K562 (cell line): ENCODE measurements around the gene TSPAN3. TPM values are rescaled to one million over a fixed set of nuclear protein-coding genes. Genes with fewer than 3 reads are reported as not detected.
A peak's percentile ranks its signal among the peaks of the same experiment; 100 is the strongest.

Source experiments
- ATAC-seq: fragments of 200-7000 bp; cut with Tn5 transposase; 3 replicates; pipeline ENCODE4 v1.9.1; 2020; ENCODE audit warnings: moderate library complexity
- BruUV-seq: library from RNA; stranded (reverse); fragments of 400-500 nt; replicated peaks from 2 replicates; lab custom pipeline; 2021; lab: Mats Ljungman, UMichigan
- CTCF ChIA-PET: fragments of 300-600 bp; formaldehyde crosslinking; extraction: SDS; loops from one replicate; lab custom pipeline; 2021; ENCODE audit warnings: low intra/inter-chr PET ratio; lab: Yijun Ruan, JAX
- POLR2A ChIA-PET: fragments of 300-600, 350-650 bp; sonication (Branson Sonifier 250); formaldehyde crosslinking; extraction: SDS; loops from one replicate; lab custom pipeline; 2021; ENCODE audit warnings: antibody characterized with exemption, inconsistent platforms; lab: Yijun Ruan, JAX
- DNase-seq, 4 experiments: peaks; one replicate each; pipeline versions ENCODE4 v3.0.0 to v3.0.0-alpha.2; 2011 to 2018; ENCODE audit warnings: low spot score in 3 of 4, mixed read lengths in 3 of 4; ENCODE audit errors: extremely low read depth in 1 of 4
- FAIRE-seq: peaks from 2 replicates; lab custom pipeline; 2011; peaks lifted over from hg19 to GRCh38; lab: Jason Lieb, UNC
- H2AFZ ChIP-seq: 2 replicates; pipeline ENCODE4 v1.6.0; 2011; ENCODE audit warnings: low read depth, low read length, control low read depth, inconsistent platforms
- H3K27ac ChIP-seq: fragments of 200-600 bp; 3 replicates; pipeline ENCODE4 v1.8.0; 2011; ENCODE audit warnings: low read depth, mild to moderate bottlenecking, control low read depth, inconsistent platforms, low read length, moderate library complexity, mixed read lengths; ENCODE audit errors: extremely low read depth
- H3K27me3 ChIP-seq, 2 experiments: fragments of 300-600 bp in 1 of 2; 2 replicates in 1 of 2; 3 replicates in 1 of 2; pipeline versions ENCODE4 v1.6.0 to v1.8.0; 2011; ENCODE audit warnings: inconsistent platforms in 2 of 2, low read length in 2 of 2, mild to moderate bottlenecking in 1 of 2, mixed read lengths in 1 of 2, moderate library complexity in 1 of 2; ENCODE audit not compliant: control insufficient read depth in 2 of 2, insufficient read depth in 2 of 2
- H3K36me3 ChIP-seq: fragments of 300-600 bp; 3 replicates; pipeline ENCODE4 v1.8.0; 2011; ENCODE audit warnings: mild to moderate bottlenecking, low read length, inconsistent platforms; ENCODE audit not compliant: control insufficient read depth, insufficient read depth
- H3K4me1 ChIP-seq, 2 experiments: fragments of 200-600 bp in 1 of 2; replicated peaks in 1 of 2; 2 replicates in 1 of 2; 3 replicates in 1 of 2; pipeline versions ENCODE4 v1.5.1 to v1.8.0; 2011; ENCODE audit warnings: inconsistent platforms in 2 of 2, low read length in 2 of 2, mild to moderate bottlenecking in 1 of 2, mixed read lengths in 1 of 2, moderate library complexity in 1 of 2; ENCODE audit not compliant: control insufficient read depth in 2 of 2, insufficient read depth in 2 of 2
- H3K4me2 ChIP-seq: 2 replicates; pipeline ENCODE4 v1.6.1; 2011; ENCODE audit warnings: low read length, control low read depth, inconsistent platforms, mixed read lengths; ENCODE audit not compliant: insufficient read depth
- H3K4me3 ChIP-seq: fragments of 200-600 bp; sonication (generic), shearing (Covaris generic); 2 replicates; pipeline ENCODE4 v1.5.1; 2016; ENCODE audit warnings: control low read depth, inconsistent platforms
- H3K79me2 ChIP-seq: fragments of 200-600 bp; 3 replicates; pipeline ENCODE4 v1.8.0; 2011; ENCODE audit warnings: low read length, inconsistent platforms; ENCODE audit not compliant: control insufficient read depth, insufficient read depth
- H3K9ac ChIP-seq, 2 experiments: 2 replicates each; pipeline versions ENCODE4 v1.6.0 to v1.6.1; 2011; ENCODE audit warnings: low read depth in 2 of 2, low read length in 2 of 2, control low read depth in 1 of 2, inconsistent platforms in 1 of 2, mild to moderate bottlenecking in 1 of 2, mixed read lengths in 1 of 2; ENCODE audit not compliant: insufficient read depth in 1 of 2
- H3K9me1 ChIP-seq: one replicate; pipeline ENCODE4 v1.6.0; 2011; ENCODE audit warnings: inconsistent platforms, mild to moderate bottlenecking, low read length, moderate library complexity; ENCODE audit not compliant: control insufficient read depth, insufficient read depth
- H3K9me3 ChIP-seq: replicated peaks from 2 replicates; pipeline ENCODE4 v1.5.1; 2011; ENCODE audit warnings: low read depth, low read length, inconsistent platforms; ENCODE audit not compliant: control insufficient read depth, insufficient read depth
- H4K20me1 ChIP-seq: replicated peaks from 2 replicates; pipeline ENCODE4 v1.6.1; 2011; ENCODE audit warnings: low read length, inconsistent platforms, mixed read lengths; ENCODE audit not compliant: control insufficient read depth, insufficient read depth
- ATF7 ChIP-seq: fragments of 450-650 bp; IDR thresholded peaks from 2 replicates; pipeline ENCODE4 v1.7.1; 2014; ENCODE audit warnings: mild to moderate bottlenecking, moderate library complexity
- BCL6 ChIP-seq: fragments of 250-450 bp; sonication (Bioruptor Pico); IDR thresholded peaks from 2 replicates; pipeline ENCODE4 v1.4.0; 2020
- NRF1 ChIP-seq, 2 experiments: fragments of 450-650 bp; IDR thresholded peaks in 1 of 2; conservative IDR thresholded peaks in 1 of 2; 2 replicates each; pipeline ENCODE4 v1.6.1; 2014; ENCODE audit warnings: mild to moderate bottlenecking in 2 of 2
- OTX1 ChIP-seq: fragments of 450-650 bp; formaldehyde crosslinking; IDR thresholded peaks from 2 replicates; pipeline ENCODE4 v1.4.0; 2022; ENCODE audit warnings: mild to moderate bottlenecking
- POLR2G ChIP-seq: fragments of 200-400 bp; formaldehyde crosslinking; IDR thresholded peaks from 2 replicates; pipeline ENCODE4 v1.6.1; 2017; ENCODE audit warnings: low read depth, mild to moderate bottlenecking, antibody characterized with exemption, low read length, moderate library complexity
- RAD21 ChIP-seq, 2 experiments: fragments of 250-450 bp in 1 of 2; fragments of 450-650 bp in 1 of 2; sonication (Bioruptor Pico) in 1 of 2; formaldehyde crosslinking in 1 of 2; IDR thresholded peaks in 1 of 2; conservative IDR thresholded peaks in 1 of 2; 2 replicates each; pipeline versions ENCODE4 v1.4.0 to v1.8.0; 2020 to 2022; ENCODE audit warnings: mild to moderate bottlenecking in 2 of 2, moderate library complexity in 1 of 2
- RCOR1 ChIP-seq, 2 experiments: IDR thresholded peaks; 2 replicates each; pipeline ENCODE4 v1.6.1; 2012; ENCODE audit warnings: low read depth in 2 of 2, low read length in 2 of 2, borderline replicate concordance in 1 of 2, improper control_type of control experiment in 1 of 2
- U2AF1 ChIP-seq: fragments of 200-400 bp; formaldehyde crosslinking; optimal IDR thresholded peaks from 2 replicates; pipeline ENCODE3; 2017; ENCODE audit warnings: mild to moderate bottlenecking, low read depth, low read length, moderate library complexity
- ZBTB17 ChIP-seq: fragments of 450-650 bp; formaldehyde crosslinking; IDR thresholded peaks from 2 replicates; pipeline ENCODE4 v1.4.0; 2020; ENCODE audit warnings: mild to moderate bottlenecking
- ZNF445 ChIP-seq: fragments of 250-450 bp; sonication (Bioruptor Pico); IDR thresholded peaks from 2 replicates; pipeline ENCODE4 v1.4.0; 2020; ENCODE audit warnings: low read depth, mild to moderate bottlenecking, moderate library complexity
- WGBS: fragments of 100-300 bp; shearing (Covaris generic); methylation state at CpG from one replicate; pipeline ENCODE4 v1.1.6; 2016; ENCODE audit warnings: low coverage, mixed read lengths; ENCODE audit not compliant: insufficient coverage; ENCODE audit errors: missing lambda C conversion rate; 5-methylcytosine and 5-hydroxymethylcytosine counted together
- in situ Hi-C: fragments of 300-500 bp; cut with MboI; formaldehyde crosslinking; loops from 4 replicates; pipeline ENCODE4 v1.15.0; 2018; ENCODE audit warnings: inconsistent platforms, mixed read lengths
- intact Hi-C: fragments of 100-400 bp; cut with micrococcal nuclease; formaldehyde crosslinking; loops from 2 replicates; pipeline ENCODE4 v1.14.2; 2022
- polyA plus RNA-seq, 8 experiments: library from polyadenylated mRNA; depleted of rRNA in 4 of 8; stranded (reverse) in 5 of 8; unstranded in 3 of 8; fragments of >200 nt; fragmentation: Nextera tagmentation in 2 of 8; fragmentation: Illumina TruSeq in 1 of 8; extraction: Ambion mirVana in 2 of 8; extraction: Trizol in 1 of 8; gene quantifications; 2 replicates each; pipeline versions ENCODE4 v1.2.1 to v1.2.3, GENCODE V29; 2011 to 2014; ENCODE audit warnings: inconsistent platforms in 1 of 8, missing spikeins in 1 of 8
- total RNA-seq, 7 experiments: library from RNA; depleted of rRNA in 6 of 7; stranded (reverse); fragments of >200 nt in 6 of 7; fragmentation: Illumina TruSeq in 2 of 7; extraction: Trizol in 2 of 7; gene quantifications; 2 replicates each; pipeline versions ENCODE4 v1.2.1 to v1.2.3, GENCODE V29; 2011 to 2021; ENCODE audit warnings: low replicate concordance in 1 of 7
- TF ChIP-seq, protein P1 (sequence below): fragments of 250-450 bp; sonication (Bioruptor Pico); IDR thresholded peaks from 2 replicates; pipeline ENCODE4 v1.5.0; 2021; ENCODE audit warnings: mild to moderate bottlenecking, moderate library complexity
- TF ChIP-seq, protein P2 (sequence below): fragments of 250-450 bp; sonication (Bioruptor Pico); IDR thresholded peaks from 2 replicates; pipeline ENCODE4 v1.4.0; 2020; ENCODE audit warnings: mild to moderate bottlenecking, moderate library complexity
- TF ChIP-seq, protein P3 (sequence below): fragments of 450-650 bp; formaldehyde crosslinking; IDR thresholded peaks from 2 replicates; pipeline ENCODE4 v1.4.0; 2020; ENCODE audit warnings: mild to moderate bottlenecking
- TF ChIP-seq, protein P4 (sequence below): fragments of 250-450 bp; sonication (Bioruptor Pico); IDR thresholded peaks from 2 replicates; pipeline ENCODE4 v1.4.0; 2020; ENCODE audit warnings: mild to moderate bottlenecking

The TSPAN3 gene
- total and polyA plus RNA-seq, 9 of the 15 experiments (the other 6 are each of a cell fraction or from before 2014, with no cell fraction given) = 14.3 to 144 (median 71.1) TPM

DNA sequence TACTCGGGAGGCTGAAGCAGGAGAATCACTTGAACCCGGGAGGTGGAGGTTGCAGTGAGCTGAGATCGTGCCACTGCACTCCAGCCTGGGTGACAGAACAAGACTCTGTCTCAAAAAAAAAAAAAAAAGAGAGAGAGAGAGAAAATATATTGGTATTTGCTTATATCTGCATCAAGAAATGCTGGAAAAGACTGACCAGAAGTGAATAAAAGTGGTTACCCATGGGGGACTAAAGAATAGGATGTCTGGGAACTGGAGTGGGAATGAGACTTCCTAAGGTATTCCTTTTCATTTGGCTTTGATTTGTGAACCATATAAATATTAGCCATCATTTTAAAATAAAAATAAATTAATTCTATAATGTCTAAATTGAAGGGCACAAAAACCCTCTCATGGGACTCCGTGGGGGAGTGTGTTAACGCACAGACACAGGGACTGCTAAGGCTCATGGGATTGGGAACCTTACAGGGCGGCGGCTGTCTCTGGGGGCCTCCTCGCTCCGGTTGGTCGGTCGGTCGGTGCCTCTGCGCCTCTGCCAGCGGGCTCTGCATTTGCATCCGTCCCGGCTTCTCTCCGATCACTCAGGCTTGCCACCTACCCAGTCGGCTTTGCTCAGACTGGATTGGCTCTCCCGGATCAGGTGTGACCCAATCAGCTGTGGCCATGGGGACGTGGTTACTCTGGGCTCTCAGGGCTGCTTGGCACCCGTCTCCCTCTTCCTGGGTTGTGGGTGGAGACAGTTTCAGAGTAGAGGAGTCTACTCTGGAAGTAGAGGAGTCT is 12.7 kb upstream of the TSPAN3 start:
- intact Hi-C loops = no loop called here
- H3K9ac ChIP-seq = peak overlapping the region in 1 of 2 experiments; percentile 52; a peak in 1 of 4 replicates
- H3K36me3 ChIP-seq = no peaks in the 10 kb centered on the region
- no peaks in the 10 kb centered on the region for H3K9me1 ChIP-seq
- no peak overlapping the region for H3K4me3 ChIP-seq
- no peaks in the 10 kb centered on the region for H3K9me3 ChIP-seq
- H3K27me3 ChIP-seq = peaks cover 0 to 3% of the 10 kb centered on the region in 2 experiments; a peak in 1 of 5 replicates
- no peak overlapping the region for H3K27ac ChIP-seq
- H2AFZ ChIP-seq = no peak overlapping the region
- H3K4me2 ChIP-seq = no peak overlapping the region
- FAIRE-seq = no peak
- no peak; the same call in 2 of the 3 replicates for ATAC-seq
- 67% methylated on average over 20 of the region's 21 CpGs for WGBS
- ChIA-PET CTCF (no interaction called here), POLR2A (no interaction called here)
- DNase-seq = no peak
- in situ Hi-C loops = no loop called here
- BruUV-seq = no TSS peak
- H3K4me1 ChIP-seq = peaks cover 5 to 15% of the 10 kb centered on the region in 2 experiments
- no peaks in the 10 kb centered on the region for H3K79me2 ChIP-seq
- no peaks in the 10 kb centered on the region for H4K20me1 ChIP-seq
- TF ChIP-seq ZBTB17 (CRISPR knock-in tag) = no peak
- no peak for TF ChIP-seq NRF1 (conservative IDR thresholded peaks at IDR 0.05 in 1 of 2, IDR thresholded peaks at IDR 0.05 in 1 of 2)
- TF ChIP-seq ZNF445 (CRISPR knock-in tag) = no peak
- TF ChIP-seq U2AF1 = no peak
- TF ChIP-seq, protein P1, sequence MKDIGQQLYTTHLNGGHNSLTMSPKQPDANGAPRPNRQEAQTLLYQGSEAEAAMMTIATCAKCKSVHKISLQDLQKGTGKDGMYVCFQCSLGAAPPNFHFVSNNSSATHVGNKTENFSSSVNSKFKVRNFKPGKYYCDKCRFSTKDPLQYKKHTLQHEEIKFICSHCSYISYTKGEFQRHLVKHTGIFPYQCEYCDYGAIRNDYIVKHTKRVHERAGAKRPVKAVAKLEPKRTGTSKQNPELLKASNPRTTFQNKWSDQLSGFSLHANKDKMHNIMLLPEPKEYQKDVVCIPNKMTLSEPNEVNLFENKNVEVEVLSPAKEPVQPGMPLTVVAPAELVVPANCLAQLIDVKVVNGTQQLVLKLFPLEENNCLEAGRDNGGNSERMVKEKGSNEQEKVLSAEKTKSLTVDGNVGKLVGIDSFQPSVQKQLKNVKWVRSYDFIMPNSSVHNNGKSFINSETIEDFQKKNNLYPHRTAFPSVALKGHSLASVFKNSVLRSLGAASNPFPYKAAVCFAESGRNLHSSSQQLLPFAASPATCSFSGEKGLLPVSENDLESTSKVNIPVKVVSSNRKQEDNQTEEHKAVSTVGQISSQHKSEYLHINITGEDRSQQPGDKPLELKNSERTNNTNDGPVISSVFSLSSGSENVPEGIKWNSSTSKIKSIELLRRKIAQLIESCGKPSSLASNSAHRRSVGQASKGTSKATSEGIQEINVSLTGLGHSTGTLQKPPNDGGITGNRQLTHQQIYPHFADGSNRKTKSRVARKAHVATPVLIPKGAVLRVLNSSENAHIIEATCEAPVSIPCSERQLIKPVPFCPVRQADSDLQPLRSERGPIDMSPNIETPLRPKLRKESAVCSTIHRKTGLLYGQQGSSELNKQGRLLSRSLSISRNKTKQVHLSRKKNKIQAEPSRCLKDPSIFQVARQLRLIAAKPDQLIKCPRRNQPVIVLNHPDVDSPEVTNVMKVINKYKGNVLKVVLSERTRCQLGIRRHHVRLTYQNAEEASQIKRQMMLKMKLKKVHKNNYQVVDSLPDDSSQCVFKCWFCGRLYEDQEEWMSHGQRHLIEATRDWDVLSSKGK (CRISPR knock-in tag) = no peak
- no peak for TF ChIP-seq OTX1 (CRISPR knock-in tag)
- TF ChIP-seq POLR2G = no peak
- no peak for TF ChIP-seq RCOR1 (IDR thresholded peaks at IDR 0.05; ENCODE audit: borderline replicate concordance in 1 of 2, low read depth in 2 of 2, low read length in 2 of 2)
- TF ChIP-seq, protein P2, sequence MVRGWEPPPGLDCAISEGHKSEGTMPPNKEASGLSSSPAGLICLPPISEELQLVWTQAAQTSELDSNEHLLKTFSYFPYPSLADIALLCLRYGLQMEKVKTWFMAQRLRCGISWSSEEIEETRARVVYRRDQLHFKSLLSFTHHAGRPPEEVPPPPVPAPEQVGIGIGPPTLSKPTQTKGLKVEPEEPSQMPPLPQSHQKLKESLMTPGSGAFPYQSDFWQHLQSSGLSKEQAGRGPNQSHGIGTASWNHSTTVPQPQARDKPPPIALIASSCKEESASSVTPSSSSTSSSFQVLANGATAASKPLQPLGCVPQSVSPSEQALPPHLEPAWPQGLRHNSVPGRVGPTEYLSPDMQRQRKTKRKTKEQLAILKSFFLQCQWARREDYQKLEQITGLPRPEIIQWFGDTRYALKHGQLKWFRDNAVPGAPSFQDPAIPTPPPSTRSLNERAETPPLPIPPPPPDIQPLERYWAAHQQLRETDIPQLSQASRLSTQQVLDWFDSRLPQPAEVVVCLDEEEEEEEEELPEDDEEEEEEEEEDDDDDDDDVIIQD (CRISPR knock-in tag) = no peak
- TF ChIP-seq ATF7 = no peak
- TF ChIP-seq, protein P3, sequence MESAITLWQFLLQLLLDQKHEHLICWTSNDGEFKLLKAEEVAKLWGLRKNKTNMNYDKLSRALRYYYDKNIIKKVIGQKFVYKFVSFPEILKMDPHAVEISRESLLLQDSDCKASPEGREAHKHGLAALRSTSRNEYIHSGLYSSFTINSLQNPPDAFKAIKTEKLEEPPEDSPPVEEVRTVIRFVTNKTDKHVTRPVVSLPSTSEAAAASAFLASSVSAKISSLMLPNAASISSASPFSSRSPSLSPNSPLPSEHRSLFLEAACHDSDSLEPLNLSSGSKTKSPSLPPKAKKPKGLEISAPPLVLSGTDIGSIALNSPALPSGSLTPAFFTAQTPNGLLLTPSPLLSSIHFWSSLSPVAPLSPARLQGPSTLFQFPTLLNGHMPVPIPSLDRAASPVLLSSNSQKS (CRISPR knock-in tag) = no peak
- TF ChIP-seq, protein P4, sequence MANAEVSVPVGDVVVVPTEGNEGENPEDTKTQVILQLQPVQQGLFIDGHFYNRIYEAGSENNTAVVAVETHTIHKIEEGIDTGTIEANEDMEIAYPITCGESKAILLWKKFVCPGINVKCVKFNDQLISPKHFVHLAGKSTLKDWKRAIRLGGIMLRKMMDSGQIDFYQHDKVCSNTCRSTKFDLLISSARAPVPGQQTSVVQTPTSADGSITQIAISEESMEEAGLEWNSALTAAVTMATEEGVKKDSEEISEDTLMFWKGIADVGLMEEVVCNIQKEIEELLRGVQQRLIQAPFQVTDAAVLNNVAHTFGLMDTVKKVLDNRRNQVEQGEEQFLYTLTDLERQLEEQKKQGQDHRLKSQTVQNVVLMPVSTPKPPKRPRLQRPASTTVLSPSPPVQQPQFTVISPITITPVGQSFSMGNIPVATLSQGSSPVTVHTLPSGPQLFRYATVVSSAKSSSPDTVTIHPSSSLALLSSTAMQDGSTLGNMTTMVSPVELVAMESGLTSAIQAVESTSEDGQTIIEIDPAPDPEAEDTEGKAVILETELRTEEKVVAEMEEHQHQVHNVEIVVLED (CRISPR knock-in tag) = no peak
- TF ChIP-seq BCL6 (CRISPR knock-in tag) = no peak
- TF ChIP-seq RAD21 (CRISPR knock-in tag; conservative IDR thresholded peaks at IDR 0.05 in 1 of 2, IDR thresholded peaks at IDR 0.05 in 1 of 2) = no peak
